ENCODE measurements around the gene GPR161. TPM values are rescaled to one million over a fixed set of nuclear protein-coding genes. Genes with fewer than 3 reads are reported as not detected.
"Not testable (repeated sequence)": the region's sequence is repeated elsewhere in the genome, so short reads cannot be mapped to it uniquely, and the experiment has no call there.

GPR161 gene, protein sequence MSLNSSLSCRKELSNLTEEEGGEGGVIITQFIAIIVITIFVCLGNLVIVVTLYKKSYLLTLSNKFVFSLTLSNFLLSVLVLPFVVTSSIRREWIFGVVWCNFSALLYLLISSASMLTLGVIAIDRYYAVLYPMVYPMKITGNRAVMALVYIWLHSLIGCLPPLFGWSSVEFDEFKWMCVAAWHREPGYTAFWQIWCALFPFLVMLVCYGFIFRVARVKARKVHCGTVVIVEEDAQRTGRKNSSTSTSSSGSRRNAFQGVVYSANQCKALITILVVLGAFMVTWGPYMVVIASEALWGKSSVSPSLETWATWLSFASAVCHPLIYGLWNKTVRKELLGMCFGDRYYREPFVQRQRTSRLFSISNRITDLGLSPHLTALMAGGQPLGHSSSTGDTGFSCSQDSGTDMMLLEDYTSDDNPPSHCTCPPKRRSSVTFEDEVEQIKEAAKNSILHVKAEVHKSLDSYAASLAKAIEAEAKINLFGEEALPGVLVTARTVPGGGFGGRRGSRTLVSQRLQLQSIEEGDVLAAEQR
- total RNA-seq (ENCODE audit: unreplicated experiment): 40.9 TPM
- long read RNA-seq, full-length matches to known transcripts: 2 of 17 reads
- long read RNA-seq, partial matches to known transcripts: 0 of 17 reads
- long read RNA-seq, other reads (novel, unspliced or antisense): 15 of 17 reads

- H3K27me3 Mint-ChIP-seq (ENCODE audit: unreplicated experiment): peaks cover 14% of the 10 kb centered on the region
- DNase-seq (ENCODE audit: low spot score): peak; percentile 61
- H3K36me3 Mint-ChIP-seq (ENCODE audit: low read depth, unreplicated experiment): peaks cover 8% of the 10 kb centered on the region
- peak within 1 kb of the TSS; percentile 97 for H3K4me3 Mint-ChIP-seq (ENCODE audit: unreplicated experiment)
- H3K4me1 Mint-ChIP-seq (ENCODE audit: unreplicated experiment): peaks cover 22% of the 10 kb centered on the region
- TF ChIP-seq, protein P1, sequence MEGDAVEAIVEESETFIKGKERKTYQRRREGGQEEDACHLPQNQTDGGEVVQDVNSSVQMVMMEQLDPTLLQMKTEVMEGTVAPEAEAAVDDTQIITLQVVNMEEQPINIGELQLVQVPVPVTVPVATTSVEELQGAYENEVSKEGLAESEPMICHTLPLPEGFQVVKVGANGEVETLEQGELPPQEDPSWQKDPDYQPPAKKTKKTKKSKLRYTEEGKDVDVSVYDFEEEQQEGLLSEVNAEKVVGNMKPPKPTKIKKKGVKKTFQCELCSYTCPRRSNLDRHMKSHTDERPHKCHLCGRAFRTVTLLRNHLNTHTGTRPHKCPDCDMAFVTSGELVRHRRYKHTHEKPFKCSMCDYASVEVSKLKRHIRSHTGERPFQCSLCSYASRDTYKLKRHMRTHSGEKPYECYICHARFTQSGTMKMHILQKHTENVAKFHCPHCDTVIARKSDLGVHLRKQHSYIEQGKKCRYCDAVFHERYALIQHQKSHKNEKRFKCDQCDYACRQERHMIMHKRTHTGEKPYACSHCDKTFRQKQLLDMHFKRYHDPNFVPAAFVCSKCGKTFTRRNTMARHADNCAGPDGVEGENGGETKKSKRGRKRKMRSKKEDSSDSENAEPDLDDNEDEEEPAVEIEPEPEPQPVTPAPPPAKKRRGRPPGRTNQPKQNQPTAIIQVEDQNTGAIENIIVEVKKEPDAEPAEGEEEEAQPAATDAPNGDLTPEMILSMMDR (IDR thresholded peaks at IDR 0.05; ENCODE audit: unreplicated experiment): no peak
- peak within 1 kb of the TSS; percentile 68 for H3K27ac Mint-ChIP-seq (ENCODE audit: unreplicated experiment)
- no peaks in the 10 kb centered on the region for H3K9me3 Mint-ChIP-seq (ENCODE audit: unreplicated experiment)
These were observed at the start of gene GPR161 for GRCh38 chr1:168136709-168137514. Gene GPR161, minus strand, starts transcription at chr1:168136930. Its CDS starts 32,080 bp downstream, at chr1:168104850.

DNA sequence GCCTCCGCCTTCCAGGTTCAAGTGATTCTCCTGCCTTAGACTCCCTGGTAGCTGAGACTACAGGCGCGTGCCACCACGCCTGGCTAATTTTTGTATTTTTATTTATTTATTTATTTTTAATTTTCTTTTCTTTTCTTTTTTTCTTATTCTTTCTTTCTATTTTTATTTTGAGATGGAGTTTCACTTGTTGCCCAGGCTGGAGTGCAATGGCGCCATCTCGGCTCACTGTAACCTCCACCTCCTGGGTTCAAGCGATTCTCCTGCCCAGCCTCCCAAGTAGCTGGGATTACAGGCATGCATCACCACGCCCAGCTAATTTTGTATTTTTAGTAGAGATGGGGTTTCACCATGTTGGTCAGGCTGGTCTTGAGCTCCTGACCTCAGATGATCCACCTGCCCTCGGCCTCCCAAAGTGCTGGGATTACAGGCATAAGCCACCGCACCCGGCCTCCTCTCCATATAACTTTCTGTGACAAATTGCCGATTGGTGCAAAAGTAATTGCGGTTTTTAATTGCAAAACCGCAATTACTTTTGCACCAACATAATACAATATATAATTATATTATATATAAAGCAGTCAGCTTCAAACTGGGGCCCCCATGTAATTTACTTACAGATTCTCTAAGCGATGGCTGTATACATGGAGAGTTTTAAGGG lies 44.5 kb upstream of the GPR161 start:
- not testable (repeated sequence) for H3K4me1 Mint-ChIP-seq (ENCODE audit: unreplicated experiment); H3K27ac Mint-ChIP-seq (ENCODE audit: unreplicated experiment); H3K27me3 Mint-ChIP-seq (ENCODE audit: unreplicated experiment); H3K4me3 Mint-ChIP-seq (ENCODE audit: unreplicated experiment); DNase-seq (ENCODE audit: low spot score); H3K9me3 Mint-ChIP-seq (ENCODE audit: unreplicated experiment); H3K36me3 Mint-ChIP-seq (ENCODE audit: low read depth, unreplicated experiment)

GRCh38 chr1:168180148-168180524 lies 43.4 kb upstream of the GPR161 start:
- no peak for DNase-seq (ENCODE audit: low spot score)
- no peaks in the 10 kb centered on the region for H3K27me3 Mint-ChIP-seq (ENCODE audit: unreplicated experiment)
- TF ChIP-seq, protein P1 (IDR thresholded peaks at IDR 0.05; ENCODE audit: unreplicated experiment): no peak
- H3K4me3 Mint-ChIP-seq (ENCODE audit: unreplicated experiment): no peak overlapping the region
- H3K9me3 Mint-ChIP-seq (ENCODE audit: unreplicated experiment): no peaks in the 10 kb centered on the region
- H3K27ac Mint-ChIP-seq (ENCODE audit: unreplicated experiment): no peak overlapping the region
- no peaks in the 10 kb centered on the region for H3K4me1 Mint-ChIP-seq (ENCODE audit: unreplicated experiment)
- H3K36me3 Mint-ChIP-seq (ENCODE audit: low read depth, unreplicated experiment): no peaks in the 10 kb centered on the region

GRCh38 chr1:168179438-168180147 lies 42.9 kb upstream of the GPR161 start:
- DNase-seq (ENCODE audit: low spot score): no peak
- Mint-ChIP-seq H3K27ac (ENCODE audit: unreplicated experiment) (no peak overlapping the region), H3K27me3 (ENCODE audit: unreplicated experiment) (no peaks in the 10 kb centered on the region), H3K36me3 (ENCODE audit: low read depth, unreplicated experiment) (no peaks in the 10 kb centered on the region), H3K4me3 (ENCODE audit: unreplicated experiment) (no peak overlapping the region), H3K4me1 (ENCODE audit: unreplicated experiment) (no peaks in the 10 kb centered on the region), H3K9me3 (ENCODE audit: unreplicated experiment) (no peaks in the 10 kb centered on the region)
- TF ChIP-seq, protein P1 (IDR thresholded peaks at IDR 0.05; ENCODE audit: unreplicated experiment): no peak

Data from endothelial cell (in vitro differentiated cells).